HuH-7 (cell line): ENCODE results near the gene ROBO1.
"Not testable (repeated sequence)": the region's sequence is repeated elsewhere in the genome, so short reads cannot be mapped to it uniquely, and the experiment has no call there.

ENCODE experiments used
- DNase-seq: peaks from one replicate; pipeline ENCODE4 v3.0.0; 2011; ENCODE audit warnings: low spot score

The ROBO1 gene

GRCh38 chr3:79551997-79552396 is 215.8 kb downstream of the ROBO1 start:
- no peak for DNase-seq

- no peak for DNase-seq
Observed at GRCh38 chr3:79551321-79551892, 216.4 kb downstream of the ROBO1 start.

GRCh38 chr3:79543218-79543982 is 224.4 kb downstream of the ROBO1 start:
- DNase-seq = no peak

GRCh38 chr3:79534727-79535126 is 233.1 kb downstream of the ROBO1 start:
- DNase-seq = no peak

- DNase-seq = no peak
Observed at GRCh38 chr3:79531566-79532295, 236.1 kb downstream of the ROBO1 start.

GRCh38 chr3:79521221-79521848 is 246.5 kb downstream of the ROBO1 start:
- DNase-seq = no peak

- no peak for DNase-seq
Observed at GRCh38 chr3:79517766-79518413, 249.9 kb downstream of the ROBO1 start.

- no peak for DNase-seq
Observed at GRCh38 chr3:79516795-79517194, 251.0 kb downstream of the ROBO1 start.

GRCh38 chr3:79515072-79515471 is 252.7 kb downstream of the ROBO1 start:
- DNase-seq = no peak

GRCh38 chr3:79514069-79514468 is 253.7 kb downstream of the ROBO1 start:
- no peak for DNase-seq

GRCh38 chr3:79506751-79507150 is 261.0 kb downstream of the ROBO1 start:
- peak; percentile 33 for DNase-seq

- DNase-seq = not testable (repeated sequence)
Observed at GRCh38 chr3:79502216-79502681, 265.5 kb downstream of the ROBO1 start.

- peak; percentile 20 for DNase-seq
Observed at GRCh38 chr3:79497447-79498111, 270.2 kb downstream of the ROBO1 start.

- no peak for DNase-seq
Observed at GRCh38 chr3:79491029-79491641, 276.7 kb downstream of the ROBO1 start.

- no peak for DNase-seq
Observed at GRCh38 chr3:79490165-79491028, 277.4 kb downstream of the ROBO1 start.

- DNase-seq = no peak
Observed at GRCh38 chr3:79488407-79488806, 279.4 kb downstream of the ROBO1 start.

- DNase-seq = no peak
Observed at GRCh38 chr3:79480746-79481145, 287.1 kb downstream of the ROBO1 start.

GRCh38 chr3:79478620-79479019 is 289.2 kb downstream of the ROBO1 start:
- no peak for DNase-seq

- DNase-seq = no peak
Observed at GRCh38 chr3:79477242-79477641, 290.6 kb downstream of the ROBO1 start.

GRCh38 chr3:79473993-79474392 is 293.8 kb downstream of the ROBO1 start:
- no peak for DNase-seq
